Calu3 (cell line): ENCODE results near the gene MAN1B1. TPM values are rescaled to one million over a fixed set of nuclear protein-coding genes. Genes with fewer than 3 reads are reported as not detected.

Experiments used
- BruUV-seq: library from RNA; stranded (reverse); fragments of 400-500 nt; replicated peaks from 2 replicates; lab custom pipeline; 2021; lab: Mats Ljungman, UMichigan
- CTCF ChIA-PET: fragments of 300-600 bp; sonication (Branson Sonifier 250); formaldehyde crosslinking; loops from one replicate; lab custom pipeline; 2022; ENCODE audit warnings: antibody characterized with exemption; lab: Charles Lee
- DNase-seq: peaks from one replicate; pipeline ENCODE4 v3.0.0; 2022
- H3K27ac Mint-ChIP-seq: one replicate; pipeline ENCODE4 v1.8.0; 2022; ENCODE audit warnings: mixed read lengths; ENCODE audit not compliant: unreplicated experiment
- H3K27me3 Mint-ChIP-seq: one replicate; pipeline ENCODE4 v1.8.0; 2022; ENCODE audit warnings: mixed read lengths; ENCODE audit not compliant: unreplicated experiment
- H3K36me3 Mint-ChIP-seq: one replicate; pipeline ENCODE4 v1.8.0; 2022; ENCODE audit warnings: mild to moderate bottlenecking, moderate library complexity, mixed read lengths; ENCODE audit not compliant: insufficient read depth, unreplicated experiment
- H3K4me1 Mint-ChIP-seq: one replicate; pipeline ENCODE4 v1.8.0; 2022; ENCODE audit warnings: mild to moderate bottlenecking, low read depth, mixed read lengths; ENCODE audit not compliant: unreplicated experiment
- H3K4me3 Mint-ChIP-seq: one replicate; pipeline ENCODE4 v1.8.0; 2022; ENCODE audit warnings: mild to moderate bottlenecking, low read depth, moderate library complexity, mixed read lengths; ENCODE audit not compliant: unreplicated experiment
- H3K9me3 Mint-ChIP-seq: one replicate; pipeline ENCODE4 v1.8.0; 2022; ENCODE audit warnings: low read depth, mixed read lengths; ENCODE audit not compliant: unreplicated experiment
- intact Hi-C: fragments of 100-400 bp; cut with micrococcal nuclease; formaldehyde crosslinking; loops from one replicate; pipeline ENCODE4 v1.10.0; 2022; ENCODE audit not compliant: unreplicated experiment
- total RNA-seq: library from RNA; stranded (reverse); gene quantifications from 2 replicates; pipeline ENCODE4 v1.2.3, GENCODE V29; 2022
- TF ChIP-seq, protein P1 (sequence below): fragments of 200-600 bp; IDR thresholded peaks from one replicate; pipeline ENCODE4 v1.8.0; 2022; ENCODE audit warnings: antibody characterized with exemption; ENCODE audit not compliant: unreplicated experiment

Gene MAN1B1
- total RNA-seq, 1 experiment from 2014 or later = 61.4 TPM

DNA sequence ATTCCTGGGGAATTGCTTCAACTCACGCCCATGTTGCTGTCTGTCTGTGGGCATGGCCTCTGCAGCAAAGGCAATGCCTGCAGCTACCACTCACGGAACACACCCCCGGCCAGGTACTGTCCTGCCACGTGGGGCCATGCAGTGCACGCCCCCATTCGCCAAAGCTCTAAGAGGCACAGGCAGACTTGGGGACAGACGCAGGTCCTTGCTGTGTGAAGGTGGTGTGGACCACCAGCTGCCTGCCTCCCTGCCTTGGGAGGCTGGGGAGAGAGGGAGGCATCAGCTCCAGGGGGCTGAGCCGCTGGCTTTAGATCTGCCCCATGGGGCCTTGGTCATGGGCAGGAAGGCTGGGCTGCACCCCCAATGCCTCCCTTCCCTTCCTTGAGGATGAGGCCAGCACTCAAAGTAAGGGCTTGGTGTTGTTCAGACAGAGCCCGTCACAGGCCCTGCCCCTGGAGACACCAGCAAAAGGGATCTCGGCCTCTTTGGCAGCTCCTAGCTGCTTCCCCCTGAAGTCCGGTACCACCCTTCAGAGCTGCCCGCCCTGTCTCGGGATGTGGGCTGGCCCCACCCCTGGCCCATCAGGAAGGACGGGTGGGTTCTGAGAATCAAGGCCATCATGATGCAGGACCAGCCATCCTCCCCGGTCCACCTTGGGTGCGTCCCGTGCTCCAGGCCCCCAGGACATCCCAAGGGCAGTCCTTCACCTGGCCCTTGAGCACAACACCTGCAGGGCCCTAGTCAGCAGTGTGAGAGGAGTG, 54.4 kb downstream of the MAN1B1 start:
- intact Hi-C loops = no loop called here

DNA sequence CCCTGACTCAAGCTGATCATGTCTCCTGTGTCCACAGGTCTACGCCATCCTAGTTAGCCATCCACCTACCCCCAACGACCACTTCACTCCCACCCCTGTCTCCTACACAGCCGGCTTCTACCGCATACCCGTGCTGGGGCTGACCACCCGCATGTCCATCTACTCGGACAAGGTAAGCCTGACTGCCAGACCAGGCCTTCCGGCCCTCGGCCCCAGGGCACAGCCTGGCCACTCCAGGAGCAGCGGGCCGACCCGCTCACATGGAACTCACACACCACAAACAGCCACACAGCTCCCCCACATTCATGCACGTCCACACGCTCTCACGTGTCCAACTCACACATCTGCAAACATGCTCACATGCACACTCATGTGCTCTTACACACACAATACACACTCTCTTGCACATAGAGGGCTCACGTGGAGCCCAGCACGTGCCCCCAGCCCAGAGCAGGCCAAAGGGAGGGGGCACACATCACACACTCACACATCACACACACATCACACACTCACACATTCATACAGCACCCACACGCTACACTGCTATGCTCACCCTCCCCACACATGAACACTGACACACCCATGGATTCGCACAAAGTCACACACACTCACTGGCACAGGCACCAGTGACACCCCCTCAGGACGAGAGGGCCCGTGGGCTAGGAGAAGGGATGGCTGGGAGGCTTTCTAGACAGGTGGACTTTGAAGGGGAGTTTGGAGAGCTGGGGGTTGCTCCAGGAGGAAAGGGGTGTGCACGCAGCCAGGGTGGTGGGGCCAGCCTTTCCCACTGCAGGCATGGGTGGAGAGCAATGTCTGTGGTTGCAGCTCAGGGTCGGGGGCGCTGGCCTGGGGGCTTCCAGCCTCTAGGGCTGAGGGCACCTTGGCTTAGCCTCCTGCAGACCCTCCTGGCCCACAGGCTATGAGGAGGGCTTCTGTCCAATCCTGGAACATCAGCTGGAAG, 55.5 kb downstream of the MAN1B1 start:
- TF ChIP-seq, protein P1, sequence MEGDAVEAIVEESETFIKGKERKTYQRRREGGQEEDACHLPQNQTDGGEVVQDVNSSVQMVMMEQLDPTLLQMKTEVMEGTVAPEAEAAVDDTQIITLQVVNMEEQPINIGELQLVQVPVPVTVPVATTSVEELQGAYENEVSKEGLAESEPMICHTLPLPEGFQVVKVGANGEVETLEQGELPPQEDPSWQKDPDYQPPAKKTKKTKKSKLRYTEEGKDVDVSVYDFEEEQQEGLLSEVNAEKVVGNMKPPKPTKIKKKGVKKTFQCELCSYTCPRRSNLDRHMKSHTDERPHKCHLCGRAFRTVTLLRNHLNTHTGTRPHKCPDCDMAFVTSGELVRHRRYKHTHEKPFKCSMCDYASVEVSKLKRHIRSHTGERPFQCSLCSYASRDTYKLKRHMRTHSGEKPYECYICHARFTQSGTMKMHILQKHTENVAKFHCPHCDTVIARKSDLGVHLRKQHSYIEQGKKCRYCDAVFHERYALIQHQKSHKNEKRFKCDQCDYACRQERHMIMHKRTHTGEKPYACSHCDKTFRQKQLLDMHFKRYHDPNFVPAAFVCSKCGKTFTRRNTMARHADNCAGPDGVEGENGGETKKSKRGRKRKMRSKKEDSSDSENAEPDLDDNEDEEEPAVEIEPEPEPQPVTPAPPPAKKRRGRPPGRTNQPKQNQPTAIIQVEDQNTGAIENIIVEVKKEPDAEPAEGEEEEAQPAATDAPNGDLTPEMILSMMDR = no peak
- DNase-seq = no peak
- H3K27me3 Mint-ChIP-seq = peaks cover 77% of the 10 kb centered on the region
- H3K4me3 Mint-ChIP-seq = no peak overlapping the region
- no peaks in the 10 kb centered on the region for H3K4me1 Mint-ChIP-seq
- intact Hi-C loops = no loop called here
- no peaks in the 10 kb centered on the region for H3K36me3 Mint-ChIP-seq
- H3K9me3 Mint-ChIP-seq = no peaks in the 10 kb centered on the region
- H3K27ac Mint-ChIP-seq = no peak overlapping the region
- no TSS peak for BruUV-seq
- CTCF ChIA-PET = no interaction called here

More for the DNA sequence above, 54.4 kb downstream of the MAN1B1 start:
- TF ChIP-seq, protein P1 = no peak
- no TSS peak for BruUV-seq
- Mint-ChIP-seq H3K36me3 (no peaks in the 10 kb centered on the region), H3K27me3 (peaks cover 71% of the 10 kb centered on the region), H3K27ac (no peak overlapping the region), H3K9me3 (no peaks in the 10 kb centered on the region), H3K4me3 (no peak overlapping the region), H3K4me1 (no peaks in the 10 kb centered on the region)
- CTCF ChIA-PET = no interaction called here
- DNase-seq = no peak

DNA sequence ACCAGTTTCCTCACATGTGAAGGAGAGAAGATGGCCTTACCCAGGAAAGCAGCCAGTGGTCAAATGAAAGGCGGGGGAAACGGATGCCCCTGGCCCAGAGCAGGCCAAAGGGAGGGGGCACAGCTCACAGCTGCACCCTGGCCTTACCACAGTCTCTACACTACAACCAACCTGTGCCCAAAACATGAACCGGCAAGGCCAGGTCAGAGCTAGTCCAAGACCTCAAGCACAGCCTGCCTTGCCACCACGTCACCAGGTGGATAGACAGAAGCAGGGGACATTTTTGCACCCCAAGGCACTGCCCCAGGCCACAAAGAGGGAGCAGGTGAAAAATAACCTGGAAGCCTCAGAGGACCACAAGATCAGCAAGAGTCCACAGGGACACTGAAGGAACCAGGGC, 56.7 kb downstream of the MAN1B1 start:
- intact Hi-C loops = no loop called here
- H3K27ac Mint-ChIP-seq = no peak overlapping the region
- H3K9me3 Mint-ChIP-seq = no peaks in the 10 kb centered on the region
- TF ChIP-seq, protein P1 = no peak
- no peak for DNase-seq
- no TSS peak for BruUV-seq
- peaks cover 76% of the 10 kb centered on the region for H3K27me3 Mint-ChIP-seq
- H3K4me3 Mint-ChIP-seq = no peak overlapping the region
- no peaks in the 10 kb centered on the region for H3K36me3 Mint-ChIP-seq
- CTCF ChIA-PET = no interaction called here
- no peaks in the 10 kb centered on the region for H3K4me1 Mint-ChIP-seq

DNA sequence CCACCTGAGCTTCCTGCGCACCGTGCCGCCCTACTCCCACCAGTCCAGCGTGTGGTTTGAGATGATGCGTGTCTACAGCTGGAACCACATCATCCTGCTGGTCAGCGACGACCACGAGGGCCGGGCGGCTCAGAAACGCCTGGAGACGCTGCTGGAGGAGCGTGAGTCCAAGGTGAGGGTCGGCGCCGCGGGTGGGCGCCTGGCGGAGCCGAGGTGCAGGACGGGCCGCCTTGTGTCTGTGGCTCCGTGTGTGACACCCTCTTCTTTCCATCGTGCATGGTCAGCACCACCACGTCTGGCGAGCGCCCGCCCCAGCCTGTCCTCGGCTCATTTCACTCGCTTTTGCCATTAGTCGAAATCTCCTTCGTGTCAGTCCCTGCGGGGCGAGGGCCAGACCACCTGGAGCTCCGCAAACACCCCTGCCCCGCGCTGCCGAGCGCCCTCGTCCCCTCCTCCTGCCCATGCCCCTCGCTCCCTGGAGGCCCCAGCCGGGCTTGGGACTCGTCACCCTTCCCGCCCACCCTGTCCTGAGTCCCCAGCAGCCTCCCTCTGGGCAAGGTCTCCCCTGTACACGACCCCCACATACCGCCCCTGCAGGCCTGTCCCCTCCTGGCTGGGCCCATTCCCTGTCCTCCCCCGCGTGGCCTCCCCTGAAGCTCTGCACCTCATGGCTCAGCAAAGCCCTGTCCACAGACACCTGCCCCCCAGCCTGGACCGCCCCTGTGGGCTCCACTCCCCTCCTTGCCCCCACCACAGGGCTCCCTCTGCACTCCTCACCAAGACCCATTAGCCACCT, 59.1 kb downstream of the MAN1B1 start:
- CTCF ChIA-PET = interaction anchor here (0.7 kb wide), 1 partner anchor 86 kb away, joined by 3 read pairs; no protein-coding TSS in a partner anchor

More for the DNA sequence above, 59.1 kb downstream of the MAN1B1 start:
- H3K4me3 Mint-ChIP-seq = no peak overlapping the region
- peaks cover 66% of the 10 kb centered on the region for H3K27me3 Mint-ChIP-seq
- no peak for DNase-seq
- TF ChIP-seq, protein P1 = no peak
- H3K4me1 Mint-ChIP-seq = no peaks in the 10 kb centered on the region
- intact Hi-C loops = no loop called here
- H3K36me3 Mint-ChIP-seq = peaks cover 2% of the 10 kb centered on the region
- BruUV-seq = no TSS peak
- no peak overlapping the region for H3K27ac Mint-ChIP-seq
- H3K9me3 Mint-ChIP-seq = peaks cover 2% of the 10 kb centered on the region
